GM04504 (cell line): ENCODE results near the gene WDR35.
"Not testable (repeated sequence)": the region's sequence is repeated elsewhere in the genome, so short reads cannot be mapped to it uniquely, and the experiment has no call there.

Experiments
- DNase-seq: peaks from one replicate; pipeline ENCODE4 v3.0.0-alpha.2; 2012; ENCODE audit warnings: low read depth

Gene WDR35

DNA sequence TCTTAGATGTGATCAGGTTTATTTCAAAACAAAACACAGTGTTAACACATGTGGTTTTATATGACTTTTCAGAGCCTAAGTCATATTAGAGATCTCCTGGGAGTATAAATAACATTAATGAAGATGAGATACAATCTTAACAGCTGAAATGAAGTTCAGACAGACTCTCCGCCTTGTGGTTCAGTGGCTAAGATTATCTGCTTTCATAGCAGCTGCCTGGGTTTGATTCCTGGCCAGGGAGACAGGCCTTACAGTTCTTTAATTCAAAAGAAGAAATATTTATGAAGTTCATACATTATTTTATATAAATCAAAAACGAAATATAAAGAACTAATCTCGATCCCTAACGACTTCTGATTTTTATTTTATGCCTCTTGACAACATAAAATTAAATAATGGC lies 52.9 kb downstream of the WDR35 start:
- DNase-seq, result no peak

DNA sequence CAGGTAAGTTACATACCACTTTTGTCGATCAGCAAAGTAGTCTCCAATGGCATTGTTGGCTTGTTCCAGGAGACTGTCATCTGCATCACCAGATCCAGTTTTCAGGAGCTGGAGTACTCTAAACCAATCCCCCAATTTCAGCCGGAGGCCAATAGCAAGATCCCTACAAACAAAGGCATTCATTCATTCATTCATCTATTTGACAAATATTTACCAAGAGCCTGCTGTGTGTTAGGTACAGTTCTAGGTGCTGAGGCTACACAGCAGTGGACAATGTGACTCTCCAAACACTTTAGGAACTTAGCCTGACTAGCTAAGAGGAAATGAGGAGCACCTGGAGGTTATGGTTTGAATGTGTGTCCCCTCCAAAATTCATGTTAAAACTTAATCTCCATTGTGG lies 53.7 kb downstream of the WDR35 start:
- no peak for DNase-seq

DNA sequence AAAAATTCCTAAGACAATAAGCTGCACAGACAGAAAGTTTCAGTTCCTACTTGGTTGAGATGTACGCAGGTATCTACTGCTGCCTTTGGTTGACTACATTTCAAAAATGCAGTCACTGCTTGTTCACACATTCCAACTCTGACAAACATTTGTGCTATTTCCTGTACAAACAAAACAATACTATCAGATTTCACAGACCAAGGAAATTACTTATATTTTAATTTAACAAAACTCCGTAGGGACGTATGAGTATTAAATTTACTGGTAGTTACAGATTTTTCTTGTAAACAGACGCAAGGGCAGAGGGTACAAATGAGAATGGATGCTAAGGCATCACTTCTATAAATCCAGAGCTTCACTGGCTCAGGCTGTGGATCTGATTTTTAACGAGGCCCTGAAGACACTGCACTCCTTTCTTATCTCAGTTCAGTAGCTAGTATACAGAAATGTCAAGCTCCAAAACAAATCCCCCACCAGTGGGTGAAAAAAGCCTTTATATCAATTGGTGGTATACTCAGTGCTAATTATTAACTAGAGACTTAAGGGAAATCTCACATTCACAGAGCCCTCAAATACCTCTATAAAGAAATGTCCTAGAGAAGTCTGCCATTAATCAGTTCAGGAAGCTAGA lies 56.4 kb downstream of the WDR35 start:
- DNase-seq, result peak; percentile 16

DNA sequence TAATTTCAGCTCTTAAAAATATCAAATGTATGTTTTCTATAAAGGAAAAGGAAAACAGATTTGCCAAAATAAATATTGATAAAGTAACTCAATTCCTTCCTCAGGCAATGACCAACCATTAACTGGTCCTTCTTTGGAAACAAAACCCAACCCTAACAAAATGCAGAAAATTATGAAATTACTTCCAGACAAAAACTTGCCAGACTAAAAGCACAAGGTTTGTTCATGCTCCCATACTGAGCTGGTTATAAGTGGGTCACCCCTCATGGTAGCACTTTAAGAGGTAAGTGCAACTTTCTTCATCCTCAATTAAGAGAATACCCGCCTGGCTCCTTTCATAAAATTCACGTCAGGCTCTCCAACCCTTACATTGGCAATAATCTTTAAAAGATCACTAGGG lies 57.0 kb downstream of the WDR35 start:
- DNase-seq, result no peak

GRCh38 chr2:19929226-19929625 lies 60.7 kb downstream of the WDR35 start:
- DNase-seq, result no peak

GRCh38 chr2:19927816-19928215 lies 62.1 kb downstream of the WDR35 start:
- DNase-seq, result not testable (repeated sequence)

DNA sequence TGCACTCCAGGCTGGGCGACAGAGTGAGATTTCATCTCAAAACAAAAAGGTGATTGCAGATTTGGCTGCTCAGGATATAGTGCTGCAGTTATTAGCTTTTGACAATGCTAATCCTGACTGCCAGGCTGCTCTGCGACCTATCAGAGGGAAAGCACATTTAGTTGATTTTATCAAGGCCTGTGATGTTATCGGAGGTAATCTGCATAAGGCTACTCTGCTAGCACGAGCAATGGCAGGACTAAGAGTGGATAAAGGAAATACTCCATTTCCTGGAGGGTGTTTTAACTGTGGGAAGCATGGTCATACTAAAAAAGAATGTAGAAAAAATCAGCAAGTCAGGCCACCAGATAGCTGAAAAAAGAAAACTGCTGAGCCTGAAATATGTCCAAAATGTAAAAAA lies 65.4 kb downstream of the WDR35 start:
- not testable (repeated sequence) for DNase-seq

DNA sequence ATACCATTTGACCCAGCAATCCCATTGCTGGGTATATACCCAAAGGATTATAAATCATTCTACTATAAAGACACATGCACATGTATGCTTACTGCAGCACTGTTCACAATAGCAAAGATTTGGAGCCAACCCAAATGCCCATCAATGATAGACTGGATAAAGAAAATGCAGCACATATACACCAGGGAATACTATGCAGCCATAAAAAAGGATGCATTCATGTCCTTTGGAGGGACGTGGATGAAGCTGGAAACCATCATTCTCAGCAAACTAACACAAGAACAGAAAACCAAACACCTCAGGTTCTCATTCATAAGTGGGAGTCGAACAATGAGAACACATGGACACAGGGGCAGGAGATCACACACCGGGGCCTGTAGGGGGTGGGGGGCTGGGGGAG lies 67.7 kb downstream of the WDR35 start:
- DNase-seq, result not testable (repeated sequence)

GRCh38 chr2:19916385-19916950 lies 73.4 kb downstream of the WDR35 start:
- DNase-seq, result no peak

DNA sequence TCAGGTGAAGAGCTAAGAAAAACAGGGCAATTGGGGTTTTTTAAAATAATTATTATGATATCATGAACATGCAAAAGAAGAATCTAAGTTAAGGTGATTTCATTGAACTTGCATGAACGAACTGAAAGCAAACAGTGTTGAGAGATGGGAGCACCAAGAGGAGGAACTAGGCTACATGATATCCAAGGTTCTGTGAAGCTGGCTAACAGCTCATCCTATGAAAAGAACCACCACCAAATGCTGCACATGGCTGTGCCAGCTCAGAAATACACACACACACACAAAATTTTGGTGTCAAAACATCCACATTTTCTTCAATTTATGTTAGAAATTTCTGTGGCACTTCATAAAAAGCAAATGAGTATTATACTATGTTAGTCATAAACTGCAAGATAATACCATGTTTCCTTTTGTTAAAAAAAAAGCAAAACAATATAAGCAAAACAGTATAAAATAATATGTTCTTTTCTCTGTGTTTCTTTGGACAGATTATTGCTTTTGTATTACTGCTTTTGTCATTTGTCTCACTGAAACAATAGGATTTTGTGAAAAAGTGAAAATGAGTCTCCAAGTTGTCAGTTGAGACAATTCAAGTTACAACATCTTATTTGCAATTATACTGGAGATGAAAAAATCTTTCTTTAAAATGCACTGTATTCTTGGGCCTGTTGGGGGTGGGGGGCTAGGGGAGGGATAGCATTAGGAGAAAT lies 75.5 kb downstream of the WDR35 start:
- DNase-seq, result no peak

DNA sequence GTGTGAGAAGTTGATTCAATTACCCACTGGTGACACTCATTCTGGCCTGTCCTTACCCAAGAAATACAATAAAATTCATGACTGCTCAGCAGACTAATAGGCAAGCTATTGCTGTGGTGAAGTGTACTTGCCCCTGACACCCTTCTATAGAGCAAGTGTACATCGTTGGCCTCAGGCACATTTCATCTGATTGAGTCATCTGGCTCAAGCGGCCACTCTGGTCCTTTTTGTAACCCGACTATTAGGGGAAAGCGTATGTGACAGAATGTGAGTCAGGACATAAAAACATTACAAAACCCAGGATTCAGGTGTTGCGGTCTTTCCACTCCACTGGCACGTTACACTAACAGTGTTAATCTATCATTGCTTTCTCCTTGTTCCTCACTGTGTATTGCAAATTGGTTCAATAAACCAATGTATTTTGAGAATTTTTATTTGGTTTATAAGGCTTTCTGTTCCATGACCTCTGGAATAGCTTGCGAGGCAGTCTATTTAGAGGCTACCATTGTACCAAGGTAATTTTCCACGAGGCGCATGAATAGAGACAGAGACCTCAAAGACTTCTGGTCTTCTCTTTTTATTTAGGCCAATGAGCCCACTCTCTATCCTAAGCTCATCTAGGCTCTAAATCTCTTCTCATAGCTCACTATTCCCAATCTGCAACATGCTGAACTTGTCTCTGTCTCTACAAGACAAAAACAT lies 77.9 kb downstream of the WDR35 start:
- peak; percentile 59 for DNase-seq

DNA sequence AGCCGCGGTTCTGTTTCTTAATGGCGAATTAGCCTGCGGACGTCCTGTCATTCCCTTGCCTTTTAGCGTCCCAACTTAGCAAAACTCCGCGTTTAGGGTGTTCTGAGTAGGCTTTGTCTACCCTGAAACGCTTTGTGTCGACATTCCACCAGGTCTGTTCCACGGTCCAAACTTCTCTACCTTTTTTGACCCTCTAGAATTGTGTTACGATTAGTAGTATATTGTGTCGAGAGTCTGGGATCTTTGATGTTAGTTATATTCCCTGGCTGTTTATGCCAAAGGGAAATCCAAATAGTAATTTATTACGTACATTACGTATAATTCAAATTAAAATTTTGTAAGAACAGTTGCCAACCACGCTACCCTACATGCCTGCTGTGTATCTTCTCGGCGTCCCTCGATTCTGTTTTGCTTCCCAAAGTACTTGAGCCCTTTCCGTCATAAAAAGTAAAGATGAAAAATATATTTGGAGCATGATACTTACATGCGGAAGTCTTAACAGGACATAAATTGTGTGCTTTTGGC lies 87.6 kb downstream of the WDR35 start:
- DNase-seq, result no peak

DNA sequence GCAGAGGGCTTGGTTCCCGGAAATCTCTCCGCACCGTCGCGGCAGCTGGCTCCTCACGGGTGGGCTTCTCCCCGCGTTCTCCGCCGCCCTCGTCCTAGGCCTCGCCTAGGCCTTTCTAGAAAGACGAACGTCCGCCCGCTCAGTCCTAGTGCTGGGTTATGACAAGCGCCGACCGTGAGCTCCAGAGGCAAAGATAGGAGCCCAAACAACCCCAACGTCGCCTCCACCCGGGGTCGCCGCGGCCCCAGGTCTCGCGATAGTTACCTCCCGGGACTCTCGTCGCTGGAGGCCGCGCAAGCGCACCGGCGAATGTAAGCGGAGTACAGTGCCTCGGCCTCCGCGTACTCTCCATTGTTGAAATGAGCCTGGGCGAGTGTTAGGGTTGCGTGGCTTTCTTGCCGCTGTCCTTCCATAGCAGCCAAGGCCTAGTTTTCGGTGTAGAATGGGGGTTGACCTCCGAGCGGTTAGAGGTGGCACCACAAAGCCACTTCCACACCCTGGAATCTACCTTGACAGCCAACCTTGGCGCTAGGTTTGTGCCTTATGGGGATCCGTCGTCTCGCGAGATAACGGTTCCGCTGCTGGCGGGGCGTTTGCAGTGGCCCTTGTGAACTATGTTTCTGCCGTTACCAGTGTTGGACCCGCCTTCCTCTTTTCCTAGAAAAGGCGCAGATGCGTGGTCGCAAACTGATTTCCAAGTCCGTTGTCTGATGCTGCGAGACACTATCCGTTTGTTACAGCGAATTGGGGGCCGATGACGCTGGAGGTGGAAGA lies 88.3 kb downstream of the WDR35 start, which contains the start of gene TTC32:
Gene TTC32 (minus strand): TSS at position 542 of the 774 bp plus-strand sequence. CDS start 129 bp downstream, at position 413.
- peak; percentile 92 for DNase-seq

DNA sequence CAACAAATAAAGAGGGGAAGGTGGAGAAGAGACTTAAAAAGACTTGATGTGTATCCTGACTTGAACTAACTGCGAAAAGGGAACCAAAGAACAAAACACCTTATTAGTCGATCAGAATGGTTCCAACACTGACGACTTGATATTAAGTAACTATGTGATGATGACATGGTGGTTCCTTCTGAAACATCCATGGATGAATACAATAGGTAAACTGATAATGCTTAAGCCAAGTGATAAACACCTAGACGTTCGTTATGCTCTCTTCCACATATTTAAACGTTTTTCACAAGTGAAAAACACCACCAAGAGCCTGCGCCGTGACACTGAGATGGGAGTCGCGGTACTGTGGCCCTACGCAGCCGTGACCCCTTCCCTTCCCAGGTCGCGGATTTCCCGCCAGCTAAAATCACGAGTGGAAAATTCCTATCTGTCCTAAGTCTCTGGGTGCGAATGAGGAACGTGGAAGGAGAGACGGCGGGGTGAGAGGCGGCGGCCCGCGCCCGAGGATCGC lies 88.9 kb downstream of the WDR35 start:
- no peak for DNase-seq

DNA sequence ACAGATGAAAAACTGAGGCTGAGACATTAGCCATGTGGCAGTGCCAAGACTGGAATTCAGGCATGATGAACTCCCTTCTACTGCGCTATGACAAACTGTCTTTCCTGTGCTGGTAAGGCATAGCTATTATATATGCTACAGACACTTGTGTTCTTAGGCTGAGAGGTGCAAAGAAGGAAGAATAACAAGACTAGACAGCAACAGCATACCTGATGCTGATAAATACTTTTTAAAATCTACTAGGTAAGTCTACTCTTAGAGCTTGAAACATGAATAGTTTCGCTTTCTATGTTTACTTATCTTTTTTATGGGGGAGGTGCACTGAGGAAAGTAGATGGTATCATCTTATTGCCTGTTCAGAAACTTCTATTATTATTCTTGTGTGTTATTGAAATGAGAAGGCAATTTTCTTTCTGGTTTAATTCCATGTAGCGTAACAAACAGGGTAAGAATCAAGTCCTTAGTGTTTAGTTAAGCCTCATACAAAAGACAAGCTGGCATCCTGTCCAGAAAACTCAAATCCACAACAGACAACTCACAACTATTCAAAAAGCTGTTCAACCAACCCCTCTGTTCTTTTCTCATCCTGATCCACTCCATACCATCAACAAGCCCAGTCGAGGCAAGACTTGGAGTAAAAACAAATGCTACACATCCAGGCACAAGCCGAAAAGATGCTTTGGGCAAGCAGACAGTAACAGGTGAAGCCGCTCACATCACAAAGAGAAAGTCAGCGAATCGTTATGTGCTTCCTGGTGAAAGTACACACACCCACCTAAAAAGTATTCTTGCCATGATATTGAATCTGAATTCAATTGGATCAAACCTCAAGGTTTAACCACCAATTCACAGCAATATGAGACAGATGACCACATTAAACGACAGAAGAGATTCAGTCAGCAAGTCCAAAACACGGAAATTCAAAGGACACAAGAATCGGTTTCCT lies 89.6 kb downstream of the WDR35 start:
- no peak for DNase-seq

- no peak for DNase-seq
These were observed 91.1 kb downstream of the WDR35 start for GRCh38 chr2:19898592-19899329.

DNA sequence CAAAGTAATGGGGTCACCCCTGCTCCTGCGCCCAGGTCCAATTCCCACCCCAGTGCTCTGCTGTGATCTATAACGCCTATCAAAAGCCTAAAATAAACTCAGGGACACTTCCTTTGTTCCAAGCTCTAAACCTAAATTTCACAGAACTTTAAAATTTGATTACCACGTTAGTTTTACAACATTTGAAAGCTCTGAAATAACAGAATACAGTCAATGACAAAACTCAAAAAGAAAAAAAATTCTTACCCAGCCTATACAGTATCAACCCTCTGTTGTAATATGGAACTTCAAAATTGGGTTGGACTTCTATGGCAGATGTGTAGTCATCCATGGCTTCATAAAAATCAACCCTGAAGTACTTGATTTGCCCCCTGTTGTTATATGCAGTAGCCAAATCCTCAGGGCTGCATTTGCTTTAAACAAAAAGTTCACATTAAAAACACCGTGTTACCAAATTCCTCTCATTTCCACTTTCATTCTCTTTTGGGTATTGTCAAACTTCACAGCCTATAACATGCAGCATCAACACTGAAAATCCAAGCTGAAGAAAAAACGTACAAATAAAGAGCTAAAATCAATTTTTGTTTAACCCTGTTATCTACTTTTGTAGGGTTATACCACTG lies 92.2 kb downstream of the WDR35 start:
- DNase-seq, result no peak

- no peak for DNase-seq
These were observed 94.4 kb downstream of the WDR35 start for GRCh38 chr2:19895535-19895934.

DNA sequence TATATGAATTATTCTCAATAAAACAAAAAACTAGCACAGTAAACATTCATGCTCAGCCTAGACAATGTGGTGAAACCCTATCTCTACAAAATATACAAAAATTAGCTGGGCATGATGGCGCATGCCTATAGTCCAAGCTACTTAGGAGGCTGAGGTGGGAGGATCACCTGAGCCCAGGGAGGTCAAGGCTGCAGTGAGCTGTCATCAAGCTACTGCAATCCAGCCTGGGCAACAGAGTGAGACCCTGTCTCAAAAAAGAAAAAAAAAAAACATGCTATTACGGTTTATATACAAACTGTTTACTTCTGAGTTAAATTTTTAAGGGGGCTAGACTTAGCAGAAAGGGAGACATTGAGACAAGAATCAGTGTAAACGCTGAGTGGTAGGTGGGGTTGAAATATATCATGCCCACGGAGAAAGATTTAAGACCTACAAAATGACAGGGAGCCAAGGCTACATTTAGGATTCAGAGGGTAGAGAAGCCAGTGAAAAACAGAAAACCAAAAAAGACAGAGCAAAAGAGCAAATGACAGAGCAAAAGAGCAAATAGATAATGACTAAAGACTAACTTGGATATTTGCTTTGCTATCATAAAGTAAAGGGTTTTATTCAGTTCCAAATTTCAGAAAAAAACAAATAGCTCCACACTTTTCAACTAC lies 95.6 kb downstream of the WDR35 start:
- DNase-seq, result no peak
